Stomach (tissue), 9 donors: ENCODE measurements around the gene FLRT2. TPM values are rescaled to one million over a fixed set of nuclear protein-coding genes. Genes with fewer than 3 reads are reported as not detected.

ENCODE experiments used
- DNase-seq, 2 donors: peaks; one replicate each; pipeline versions ENCODE4 v3.0.0 to v3.0.0-alpha.2; 2013 to 2019
- H3K27ac ChIP-seq, 5 donors: fragments of 200-600 bp in 4 of 5; sonication (generic) in 4 of 5; one replicate each; pipeline ENCODE4 v1.5.1; 2013 to 2019; ENCODE audit warnings: mild to moderate bottlenecking in 1 of 5, moderate library complexity in 1 of 5
- H3K27me3 ChIP-seq, 3 donors: fragments of 200-600 bp; sonication (generic); one replicate each; pipeline ENCODE4 v1.5.1; 2017 to 2019; ENCODE audit warnings: mixed run types in 1 of 3
- H3K36me3 ChIP-seq, 4 donors: fragments of 200-600 bp; sonication (generic); 1 replicate in 3 of 4; 2 replicates in 1 of 4; pipeline ENCODE4 v1.5.1; 2016 to 2019
- H3K4me1 ChIP-seq, 4 donors: fragments of 200-600 bp; sonication (generic); one replicate each; pipeline ENCODE4 v1.5.1; 2016 to 2019
- H3K4me3 ChIP-seq, 4 donors: fragments of 200-600 bp; sonication (generic) in 3 of 4; one replicate each; pipeline ENCODE4 v1.5.1; 2016 to 2019; ENCODE audit warnings: mild to moderate bottlenecking in 1 of 4
- H3K9me3 ChIP-seq, 4 donors: fragments of 200-600 bp; sonication (generic); one replicate each; pipeline ENCODE4 v1.5.1; 2016 to 2019
- CTCF ChIP-seq, 7 experiments: fragments of 450-650 bp in 4 of 7; fragments of 200-600 bp in 3 of 7; sonication (generic) in 3 of 7; IDR thresholded peaks; one replicate each; pipeline ENCODE4 v1.5.1; 2016 to 2019; ENCODE audit warnings: antibody characterized with exemption in 7 of 7, control low read depth in 2 of 7, mild to moderate bottlenecking in 1 of 7
- EP300 ChIP-seq: sonication (generic); formaldehyde crosslinking; IDR thresholded peaks from one replicate; pipeline ENCODE4 v1.6.1; 2017; ENCODE audit warnings: antibody characterized with exemption
- POLR2A ChIP-seq, 4 donors: fragments of 450-650 bp; IDR thresholded peaks; one replicate each; pipeline ENCODE4 v1.6.1; 2016; ENCODE audit warnings: antibody characterized with exemption in 4 of 4, control low read depth in 2 of 4, mild to moderate bottlenecking in 1 of 4, moderate library complexity in 1 of 4
- POLR2AphosphoS5 ChIP-seq, 3 donors: sonication (generic); formaldehyde crosslinking; IDR thresholded peaks; one replicate each; pipeline ENCODE4 v1.6.1; 2016; ENCODE audit warnings: antibody characterized with exemption in 3 of 3
- WGBS, 5 donors: extraction: QIAGEN DNeasy Blood & Tissue Kit in 3 of 5; methylation state at CpG; one replicate each; pipeline versions ENCODE4 v1.1.5 to v1.1.7; 2013 to 2018; 5-methylcytosine and 5-hydroxymethylcytosine counted together
- intact Hi-C: fragments of 100-400 bp; cut with DNase I; formaldehyde crosslinking; loops from one replicate; pipeline ENCODE4 v1.15.1; 2023; ENCODE audit warnings: low total_unique reads
- polyA plus RNA-seq, 3 donors: library from polyadenylated mRNA; stranded (reverse); fragments of 200-250 nt; gene quantifications; one replicate each; pipeline ENCODE4 v1.2.3, GENCODE V29; 2013
- total RNA-seq, 5 donors: library from RNA; depleted of rRNA; stranded (reverse); fragments of >200 nt; gene quantifications; one replicate each; pipeline versions ENCODE4 v1.1.0 to v1.2.3, GENCODE V29; 2014 to 2016
- donor health status: healthy with polysubstance abuse.
- donor health status: Bipolar disorder and iron deficiency.
- donor health status: healthy.

FLRT2 gene
- total and polyA plus RNA-seq, 8 donors, result 0.45 to 34.1 (median 1.2) TPM

GRCh38 chr14:85695300-85695699, 165.4 kb downstream of the FLRT2 start:
- no peaks in the 10 kb centered on the region for H3K9me3 ChIP-seq
- TF ChIP-seq POLR2A (IDR thresholded peaks at IDR 0.05) (no peak), CTCF (IDR thresholded peaks at IDR 0.05) (no peak), EP300 (no peak), POLR2AphosphoS5 (IDR thresholded peaks at IDR 0.05) (no peak)
- H3K36me3 ChIP-seq, result no peaks in the 10 kb centered on the region
- H3K27ac ChIP-seq, result no peak overlapping the region
- no peaks in the 10 kb centered on the region for H3K27me3 ChIP-seq
- intact Hi-C loops, result no loop called here
- 74 to 90% (median 85%) methylated on average over 2 of the region's 2 CpGs for WGBS, 5 donors
- DNase-seq, result no peak
- no peak overlapping the region for H3K4me3 ChIP-seq
- no peaks in the 10 kb centered on the region for H3K4me1 ChIP-seq

DNA sequence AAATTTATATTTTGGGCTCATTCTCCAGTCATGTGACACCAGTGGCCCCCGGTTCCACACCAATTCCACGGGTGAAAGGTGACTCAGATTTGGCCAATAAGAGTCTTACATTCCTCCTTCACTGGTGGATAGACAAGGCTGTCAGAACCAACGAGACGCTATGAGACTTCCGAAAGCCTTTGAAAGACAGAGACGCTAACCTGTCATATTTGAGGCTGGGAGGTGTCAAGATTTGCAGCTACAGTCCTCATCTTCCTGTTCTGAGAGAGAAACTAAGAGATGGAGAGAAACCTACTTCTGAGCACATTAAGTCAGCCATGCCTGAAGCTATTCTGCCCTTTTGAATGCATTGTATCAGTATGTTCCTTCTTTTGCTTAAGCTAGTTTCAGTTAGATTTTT, 171.2 kb downstream of the FLRT2 start:
- Histone ChIP-seq H3K4me1 (no peaks in the 10 kb centered on the region), H3K9me3 (no peaks in the 10 kb centered on the region), H3K27ac (no peak overlapping the region), H3K36me3 (no peaks in the 10 kb centered on the region), H3K4me3 (no peak overlapping the region), H3K27me3 (no peaks in the 10 kb centered on the region)
- TF ChIP-seq POLR2AphosphoS5 (IDR thresholded peaks at IDR 0.05) (no peak), POLR2A (IDR thresholded peaks at IDR 0.05) (no peak), CTCF (IDR thresholded peaks at IDR 0.05) (no peak), EP300 (no peak)
- DNase-seq, result no peak
- intact Hi-C loops, result no loop called here
- 73 to 85% (median 82%) methylated on average over 6 of the region's 6 CpGs for WGBS, 5 donors

DNA sequence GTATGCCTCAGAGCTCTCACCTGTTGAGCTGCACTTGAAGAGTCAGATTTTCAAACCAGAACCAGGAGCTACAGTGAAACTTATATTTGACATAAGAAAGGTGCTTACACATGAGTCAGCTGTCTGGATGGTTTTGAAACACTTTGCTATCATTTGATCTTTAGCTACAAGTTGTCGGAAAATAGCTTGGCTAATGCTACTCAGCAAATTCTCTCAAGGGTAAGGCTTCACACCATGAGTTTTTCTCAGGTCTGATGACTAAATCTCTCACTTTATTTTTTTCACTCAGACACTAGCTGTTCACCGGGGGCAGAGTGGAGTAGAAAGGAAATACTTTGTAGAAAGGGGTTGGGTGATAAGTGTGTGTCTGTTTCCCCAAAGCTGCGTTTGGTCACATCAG, 171.8 kb downstream of the FLRT2 start:
- Histone ChIP-seq H3K36me3 (no peaks in the 10 kb centered on the region), H3K27ac (no peak overlapping the region), H3K4me3 (no peak overlapping the region), H3K9me3 (no peaks in the 10 kb centered on the region), H3K27me3 (no peaks in the 10 kb centered on the region), H3K4me1 (no peaks in the 10 kb centered on the region)
- DNase-seq, result no peak
- intact Hi-C loops, result no loop called here
- TF ChIP-seq POLR2AphosphoS5 (IDR thresholded peaks at IDR 0.05), result no peak
- TF ChIP-seq CTCF (IDR thresholded peaks at IDR 0.05), result no peak
- TF ChIP-seq POLR2A (IDR thresholded peaks at IDR 0.05), result no peak
- TF ChIP-seq EP300, result no peak
- 53 to 65% (median 60%) methylated on average over 3 of the region's 3 CpGs for WGBS, 5 donors

DNA sequence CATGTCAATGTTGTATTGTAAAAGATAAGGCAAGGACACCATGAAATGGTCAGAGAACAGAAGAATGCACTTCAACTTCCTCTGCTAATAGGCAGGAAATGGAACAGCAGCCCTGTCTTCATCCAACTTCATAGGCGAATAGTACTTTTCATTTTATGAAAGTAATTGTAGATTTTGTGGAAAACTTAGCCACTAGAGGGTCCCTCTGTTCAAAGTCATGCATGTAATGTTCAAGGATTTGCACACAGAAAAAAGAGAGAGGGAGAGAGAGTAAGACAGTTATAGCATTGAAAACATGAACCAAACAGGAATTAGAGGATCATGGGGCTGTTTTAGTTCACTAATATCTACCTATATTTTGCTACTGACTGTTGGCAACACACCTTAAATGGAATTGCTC, 172.2 kb downstream of the FLRT2 start:
- Histone ChIP-seq H3K4me3 (no peak overlapping the region), H3K4me1 (no peaks in the 10 kb centered on the region), H3K36me3 (no peaks in the 10 kb centered on the region), H3K9me3 (no peaks in the 10 kb centered on the region), H3K27ac (no peak overlapping the region), H3K27me3 (no peaks in the 10 kb centered on the region)
- no peak for DNase-seq
- WGBS, 5 donors, result 56 to 87% (median 74%) methylated on average over 1 of the region's 1 CpG
- intact Hi-C loops, result no loop called here
- TF ChIP-seq EP300 (no peak), CTCF (IDR thresholded peaks at IDR 0.05) (no peak), POLR2AphosphoS5 (IDR thresholded peaks at IDR 0.05) (no peak), POLR2A (IDR thresholded peaks at IDR 0.05) (no peak)
